GM12891 (cell line): ENCODE measurements around the gene MRGPRX2.

Experiments used
- POLR2A ChIP-seq: IDR thresholded peaks from 2 replicates; pipeline ENCODE4 v1.6.1; 2011; ENCODE audit warnings: low read depth, low read length, control low read depth
- POLR2AphosphoS5 ChIP-seq: IDR thresholded peaks from 2 replicates; pipeline ENCODE4 v1.6.1; 2011; ENCODE audit warnings: low read depth, low read length, control low read depth

DNA sequence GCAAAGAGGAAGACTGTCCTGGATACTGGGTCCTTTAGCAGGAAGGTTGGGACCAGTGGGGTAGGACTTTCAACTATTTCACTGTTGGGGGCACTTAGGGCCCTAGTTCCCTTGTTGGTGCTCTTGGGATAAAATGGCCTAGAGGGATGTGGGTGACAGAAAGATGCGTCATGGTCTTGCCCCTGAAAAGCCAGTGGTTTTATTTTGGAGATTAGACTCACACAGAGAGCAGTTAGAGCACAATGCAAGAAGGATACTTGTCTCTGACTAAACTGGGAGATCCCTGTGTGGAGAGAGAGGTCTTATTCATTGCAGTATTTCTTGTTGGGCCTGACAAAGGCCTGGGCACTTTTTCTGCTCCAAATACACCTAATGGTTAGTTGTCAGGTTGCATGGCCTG lies 22.6 kb upstream of the MRGPRX2 start:
- TF ChIP-seq POLR2AphosphoS5 (no peak), POLR2A (no peak)
